ENCODE data around the gene FBXW12. TPM values are rescaled to one million over a fixed set of nuclear protein-coding genes. Genes with fewer than 3 reads are reported as not detected.
A peak's percentile ranks its signal among the peaks of the same experiment; 100 is the strongest.

Gene FBXW12
- total RNA-seq, 1 experiment from 2014 or later = 2.0 TPM

- CTCF ChIA-PET = interaction anchor here (1.0 to 3.9 kb wide), 5 partner anchors 8 to 30 kb away, joined by 3 to 49 read pairs (median 9); partner anchors contain the start of genes CCDC51, PLXNB1 and TMA7
Observed at GRCh38 chr3:48409291-48410201, 37.5 kb downstream of the FBXW12 start.

More at GRCh38 chr3:48409291-48410201, 37.5 kb downstream of the FBXW12 start:
- peaks cover 76% of the 10 kb centered on the region for H3K36me3 Mint-ChIP-seq
- H3K9me3 Mint-ChIP-seq = no peaks in the 10 kb centered on the region
- H3K4me3 Mint-ChIP-seq = no peak overlapping the region
- H3K27me3 Mint-ChIP-seq (ENCODE audit: low read depth) = no peaks in the 10 kb centered on the region
- H3K4me1 Mint-ChIP-seq = no peaks in the 10 kb centered on the region
- no peak overlapping the region for H3K27ac Mint-ChIP-seq
- POLR2A ChIA-PET = no interaction called here
- peak; percentile 10 for DNase-seq (ENCODE audit: low spot score)
- no peak for ATAC-seq
- TF ChIP-seq CREB1 (CRISPR knock-in tag; IDR thresholded peaks at IDR 0.05) (no peak), HMGA2 (CRISPR knock-in tag; IDR thresholded peaks at IDR 0.05) (no peak), JUN (CRISPR knock-in tag; IDR thresholded peaks at IDR 0.05) (no peak), MLX (CRISPR knock-in tag; IDR thresholded peaks at IDR 0.05) (no peak), NR1H2 (CRISPR knock-in tag; IDR thresholded peaks at IDR 0.05) (no peak), ZNF281 (CRISPR knock-in tag; IDR thresholded peaks at IDR 0.05) (no peak), CBFB (CRISPR knock-in tag; IDR thresholded peaks at IDR 0.05; ENCODE audit: low read depth) (no peak), ETV6 (CRISPR knock-in tag; IDR thresholded peaks at IDR 0.05) (no peak), NFE2L1 (CRISPR knock-in tag; IDR thresholded peaks at IDR 0.05) (no peak), GABPB1 (CRISPR knock-in tag; IDR thresholded peaks at IDR 0.05) (no peak), ZNF219 (CRISPR knock-in tag; IDR thresholded peaks at IDR 0.05; ENCODE audit: borderline replicate concordance) (no peak), PRRX2 (CRISPR knock-in tag; IDR thresholded peaks at IDR 0.05) (no peak), ATF6 (CRISPR knock-in tag; IDR thresholded peaks at IDR 0.05) (no peak)
- TF ChIP-seq, protein P1, sequence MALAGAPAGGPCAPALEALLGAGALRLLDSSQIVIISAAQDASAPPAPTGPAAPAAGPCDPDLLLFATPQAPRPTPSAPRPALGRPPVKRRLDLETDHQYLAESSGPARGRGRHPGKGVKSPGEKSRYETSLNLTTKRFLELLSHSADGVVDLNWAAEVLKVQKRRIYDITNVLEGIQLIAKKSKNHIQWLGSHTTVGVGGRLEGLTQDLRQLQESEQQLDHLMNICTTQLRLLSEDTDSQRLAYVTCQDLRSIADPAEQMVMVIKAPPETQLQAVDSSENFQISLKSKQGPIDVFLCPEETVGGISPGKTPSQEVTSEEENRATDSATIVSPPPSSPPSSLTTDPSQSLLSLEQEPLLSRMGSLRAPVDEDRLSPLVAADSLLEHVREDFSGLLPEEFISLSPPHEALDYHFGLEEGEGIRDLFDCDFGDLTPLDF (CRISPR knock-in tag; IDR thresholded peaks at IDR 0.05) = no peak
- TF ChIP-seq, protein P2, sequence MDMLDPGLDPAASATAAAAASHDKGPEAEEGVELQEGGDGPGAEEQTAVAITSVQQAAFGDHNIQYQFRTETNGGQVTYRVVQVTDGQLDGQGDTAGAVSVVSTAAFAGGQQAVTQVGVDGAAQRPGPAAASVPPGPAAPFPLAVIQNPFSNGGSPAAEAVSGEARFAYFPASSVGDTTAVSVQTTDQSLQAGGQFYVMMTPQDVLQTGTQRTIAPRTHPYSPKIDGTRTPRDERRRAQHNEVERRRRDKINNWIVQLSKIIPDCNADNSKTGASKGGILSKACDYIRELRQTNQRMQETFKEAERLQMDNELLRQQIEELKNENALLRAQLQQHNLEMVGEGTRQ (CRISPR knock-in tag; IDR thresholded peaks at IDR 0.05) = no peak
